ENCODE data around the gene LYZL1.

- TF ChIP-seq GTF2F1 (IDR thresholded peaks at IDR 0.05; ENCODE audit: borderline replicate concordance, low read depth, low read length) (no peak), EZH2 (IDR thresholded peaks at IDR 0.05; ENCODE audit: low read depth, low read length, severe bottlenecking) (no peak), CTCF (IDR thresholded peaks at IDR 0.05; ENCODE audit: control extremely low read depth in 1 of 3, insufficient read depth in 1 of 3, low read depth in 1 of 3, low read length in 3 of 3) (no peak), JUND (IDR thresholded peaks at IDR 0.05; ENCODE audit: low read length) (no peak), RBBP5 (IDR thresholded peaks at IDR 0.05; ENCODE audit: borderline replicate concordance, low read depth, low read length) (no peak), YY1 (IDR thresholded peaks at IDR 0.05; ENCODE audit: low read depth, low read length) (no peak), JUN (IDR thresholded peaks at IDR 0.05; ENCODE audit: low read depth, low read length) (no peak), MAX (IDR thresholded peaks at IDR 0.05) (no peak), HDAC2 (IDR thresholded peaks at IDR 0.05; ENCODE audit: borderline replicate concordance in 1 of 2, low read depth in 2 of 2, low read length in 2 of 2) (no peak), RNF2 (IDR thresholded peaks at IDR 0.05; ENCODE audit: borderline replicate concordance, low read depth, low read length, missing control alignments, poor library complexity, severe bottlenecking) (no peak), POLR2AphosphoS5 (IDR thresholded peaks at IDR 0.05; ENCODE audit: low read depth, low read length) (no peak)
Observed at GRCh38 chr10:29327746-29328102, 38.9 kb downstream of the LYZL1 start.

Measured in H1 (cell line).